SK-N-DZ (cell line): ENCODE data around the gene CYB5A.
"Not testable (repeated sequence)": the region's sequence is repeated elsewhere in the genome, so short reads cannot be mapped to it uniquely, and the experiment has no call there.

Source experiments
- DNase-seq: peaks from one replicate; pipeline ENCODE4 v3.0.0-alpha.2; 2015; ENCODE audit warnings: low spot score

CYB5A gene

GRCh38 chr18:74299162-74299561 is 7.4 kb upstream of the CYB5A start:
- no peak for DNase-seq

GRCh38 chr18:74294526-74294925 is 2.8 kb upstream of the CYB5A start:
- DNase-seq, result no peak

GRCh38 chr18:74292982-74293381 is 1.2 kb upstream of the CYB5A start:
- DNase-seq, result not testable (repeated sequence)

GRCh38 chr18:74292541-74292858 is 737 bp upstream of the CYB5A start:
- DNase-seq, result no peak

GRCh38 chr18:74291472-74291770 is 342 bp downstream of the CYB5A start:
- DNase-seq, result no peak

- no peak for DNase-seq
These were observed 830 bp downstream of the CYB5A start for GRCh38 chr18:74290794-74291471.

- DNase-seq, result no peak
These were observed 1.7 kb downstream of the CYB5A start for GRCh38 chr18:74290021-74290420.

GRCh38 chr18:74289137-74289536 is 2.6 kb downstream of the CYB5A start:
- no peak for DNase-seq

GRCh38 chr18:74288730-74289129 is 3.0 kb downstream of the CYB5A start:
- no peak for DNase-seq

GRCh38 chr18:74288041-74288440 is 3.7 kb downstream of the CYB5A start:
- DNase-seq, result no peak

GRCh38 chr18:74286856-74287255 is 4.9 kb downstream of the CYB5A start:
- DNase-seq, result no peak

GRCh38 chr18:74286106-74286855 is 5.5 kb downstream of the CYB5A start:
- no peak for DNase-seq

GRCh38 chr18:74285583-74285982 is 6.2 kb downstream of the CYB5A start:
- not testable (repeated sequence) for DNase-seq

GRCh38 chr18:74284980-74285355 is 6.8 kb downstream of the CYB5A start:
- DNase-seq, result no peak

- DNase-seq, result no peak
These were observed 7.4 kb downstream of the CYB5A start for GRCh38 chr18:74284191-74284979.

- no peak for DNase-seq
These were observed 8.1 kb downstream of the CYB5A start for GRCh38 chr18:74283646-74284045.

- no peak for DNase-seq
These were observed 8.8 kb downstream of the CYB5A start for GRCh38 chr18:74282755-74283554.

GRCh38 chr18:74281980-74282754 is 9.6 kb downstream of the CYB5A start:
- DNase-seq, result no peak

GRCh38 chr18:74281011-74281979 is 10.5 kb downstream of the CYB5A start:
- DNase-seq, result no peak

GRCh38 chr18:74278983-74279382 is 12.8 kb downstream of the CYB5A start:
- DNase-seq, result no peak
